OCI-LY1 (cell line): Measurements from ENCODE around the gene ACTN2.

Experiments used
- EZH2 ChIP-seq: fragments of 200-600 bp; sonication (generic), shearing (Covaris generic); IDR thresholded peaks from 2 replicates; pipeline ENCODE4 v1.8.0; 2017; ENCODE audit warnings: borderline replicate concordance, mixed run types, mild to moderate bottlenecking, antibody characterized with exemption, low read length, moderate library complexity, mixed read lengths
- TF ChIP-seq, protein P1 (sequence below): fragments of 200-600 bp; sonication (generic), shearing (Covaris generic); IDR thresholded peaks from 2 replicates; pipeline ENCODE4 v1.5.1; 2017; ENCODE audit warnings: mild to moderate bottlenecking, antibody characterized with exemption, low read length, moderate library complexity, mixed read lengths

DNA sequence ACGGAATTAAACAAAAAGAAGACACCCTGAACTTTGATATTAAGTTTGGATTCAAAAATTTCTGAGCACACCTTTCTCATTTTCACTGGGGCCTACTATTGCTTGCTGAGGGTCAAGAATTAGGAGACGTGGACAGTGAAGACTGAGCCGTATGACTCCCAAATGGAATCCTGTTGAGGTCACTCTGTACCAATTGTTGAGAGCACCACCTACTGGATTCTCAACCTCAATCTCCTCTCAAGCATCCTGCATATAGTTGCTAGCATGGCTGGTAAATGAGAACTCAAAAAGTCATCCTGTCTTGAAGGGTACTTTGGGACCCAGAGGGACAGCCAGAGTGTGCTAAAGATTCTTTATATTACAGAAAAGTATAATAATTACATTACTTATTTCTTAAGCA lies 88.6 kb downstream of the ACTN2 start:
- TF ChIP-seq EZH2, result no peak
- TF ChIP-seq, protein P1, sequence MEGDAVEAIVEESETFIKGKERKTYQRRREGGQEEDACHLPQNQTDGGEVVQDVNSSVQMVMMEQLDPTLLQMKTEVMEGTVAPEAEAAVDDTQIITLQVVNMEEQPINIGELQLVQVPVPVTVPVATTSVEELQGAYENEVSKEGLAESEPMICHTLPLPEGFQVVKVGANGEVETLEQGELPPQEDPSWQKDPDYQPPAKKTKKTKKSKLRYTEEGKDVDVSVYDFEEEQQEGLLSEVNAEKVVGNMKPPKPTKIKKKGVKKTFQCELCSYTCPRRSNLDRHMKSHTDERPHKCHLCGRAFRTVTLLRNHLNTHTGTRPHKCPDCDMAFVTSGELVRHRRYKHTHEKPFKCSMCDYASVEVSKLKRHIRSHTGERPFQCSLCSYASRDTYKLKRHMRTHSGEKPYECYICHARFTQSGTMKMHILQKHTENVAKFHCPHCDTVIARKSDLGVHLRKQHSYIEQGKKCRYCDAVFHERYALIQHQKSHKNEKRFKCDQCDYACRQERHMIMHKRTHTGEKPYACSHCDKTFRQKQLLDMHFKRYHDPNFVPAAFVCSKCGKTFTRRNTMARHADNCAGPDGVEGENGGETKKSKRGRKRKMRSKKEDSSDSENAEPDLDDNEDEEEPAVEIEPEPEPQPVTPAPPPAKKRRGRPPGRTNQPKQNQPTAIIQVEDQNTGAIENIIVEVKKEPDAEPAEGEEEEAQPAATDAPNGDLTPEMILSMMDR, result peak; percentile 37; the same call in 1 of the 2 replicates
